Endothelial cell of umbilical vein (primary cell): Measurements from ENCODE around the gene CMIP.

Source experiments
- CTCF ChIP-seq, 2 donors: IDR thresholded peaks; 1 replicate in 1 of 2; 2 replicates in 1 of 2; pipeline ENCODE4 v1.5.1; 2011; ENCODE audit warnings: low read length in 2 of 2, mild to moderate bottlenecking in 2 of 2, moderate library complexity in 2 of 2, control low read depth in 1 of 2, inconsistent platforms in 1 of 2, low read depth in 1 of 2; ENCODE audit not compliant: insufficient read depth in 1 of 2; ENCODE audit errors: extremely low read depth in 1 of 2
- EZH2 ChIP-seq: IDR thresholded peaks from 2 replicates; pipeline ENCODE4 v1.6.1; 2012; ENCODE audit warnings: borderline replicate concordance, low read depth, mild to moderate bottlenecking, moderate library complexity, low read length, inconsistent platforms; ENCODE audit not compliant: severe bottlenecking
- JUN ChIP-seq: IDR thresholded peaks from 2 replicates; pipeline ENCODE4 v1.6.1; 2011; ENCODE audit warnings: borderline replicate concordance, low read depth; ENCODE audit not compliant: insufficient read length, insufficient read depth
- MAX ChIP-seq: IDR thresholded peaks from 2 replicates; pipeline ENCODE4 v1.6.1; 2011; ENCODE audit not compliant: insufficient read depth, insufficient read length
- MYC ChIP-seq: IDR thresholded peaks from one replicate; pipeline ENCODE4 v1.6.1; 2011; ENCODE audit warnings: mild to moderate bottlenecking, low read depth, low read length
- POLR2A ChIP-seq: IDR thresholded peaks from 2 replicates; pipeline ENCODE4 v1.6.1; 2012; ENCODE audit warnings: low read depth, mild to moderate bottlenecking, control low read depth, low read length
- POLR2AphosphoS5 ChIP-seq: IDR thresholded peaks from 2 replicates; pipeline ENCODE4 v1.6.1; 2012; ENCODE audit warnings: low read depth, mild to moderate bottlenecking, control low read depth, low read length, moderate library complexity; ENCODE audit not compliant: insufficient read depth

GRCh38 chr16:81715358-81716196 is 271.0 kb downstream of the CMIP start:
- no peak for TF ChIP-seq CTCF (IDR thresholded peaks at IDR 0.05; ENCODE audit: extremely low read depth in 1 of 2, insufficient read depth in 1 of 2, low read depth in 1 of 2, low read length in 2 of 2)
- no peak for TF ChIP-seq POLR2A
- no peak for TF ChIP-seq EZH2
- TF ChIP-seq POLR2AphosphoS5: no peak
- no peak for TF ChIP-seq JUN
- TF ChIP-seq MYC: no peak
- TF ChIP-seq MAX: no peak
